HepG2 (cell line): ENCODE data around the gene SNRPD2. TPM values are rescaled to one million over a fixed set of nuclear protein-coding genes. Genes with fewer than 3 reads are reported as not detected.

Experiments used
- CBX2 ChIP-seq, 2 experiments: fragments of 200-600 bp in 1 of 2; sonication (generic); formaldehyde crosslinking in 1 of 2; IDR thresholded peaks; 2 replicates each; pipeline versions ENCODE4 v1.7.0 to v1.8.1; 2018 to 2022; ENCODE audit warnings: low read depth in 2 of 2, low read length in 1 of 2, mild to moderate bottlenecking in 1 of 2, missing genetic modification reagents in 1 of 2
- ERF ChIP-seq: IDR thresholded peaks from 2 replicates; pipeline ENCODE4 v1.6.1; 2018; ENCODE audit warnings: missing biosample characterization, missing genetic modification reagents
- GABPB1 ChIP-seq: IDR thresholded peaks from 2 replicates; pipeline ENCODE4 v1.6.1; 2016; ENCODE audit warnings: mild to moderate bottlenecking, missing genetic modification reagents, moderate library complexity, missing compliant biosample characterization
- GFI1 ChIP-seq: sonication (generic); formaldehyde crosslinking; IDR thresholded peaks from 2 replicates; pipeline ENCODE4 v1.5.0; 2020; ENCODE audit warnings: missing genetic modification reagents, mild to moderate bottlenecking, borderline replicate concordance
- HDAC1 ChIP-seq: sonication (generic); formaldehyde crosslinking; IDR thresholded peaks from 2 replicates; pipeline ENCODE4 v1.5.1; 2020; ENCODE audit warnings: mild to moderate bottlenecking, missing genetic modification reagents
- HINFP ChIP-seq: sonication (generic); formaldehyde crosslinking; IDR thresholded peaks from 2 replicates; pipeline ENCODE4 v1.4.0; 2020; ENCODE audit warnings: low read depth, mild to moderate bottlenecking, missing genetic modification reagents
- HMGA1 ChIP-seq: sonication (generic); formaldehyde crosslinking; conservative IDR thresholded peaks from 2 replicates; pipeline ENCODE4 v1.4.0; 2020; ENCODE audit warnings: missing genetic modification reagents
- IKZF4 ChIP-seq: sonication (generic); formaldehyde crosslinking; IDR thresholded peaks from 2 replicates; pipeline ENCODE4 v1.5.1; 2020; ENCODE audit warnings: borderline replicate concordance, mild to moderate bottlenecking, low read depth, missing genetic modification reagents; ENCODE audit errors: not compliant biosample characterization
- KLF13 ChIP-seq: sonication (generic); formaldehyde crosslinking; IDR thresholded peaks from 2 replicates; pipeline ENCODE4 v1.4.0; 2020; ENCODE audit warnings: mild to moderate bottlenecking, missing genetic modification reagents
- KMT2A ChIP-seq: sonication (generic); formaldehyde crosslinking; IDR thresholded peaks from 2 replicates; pipeline ENCODE4 v1.4.0; 2020; ENCODE audit warnings: missing genetic modification reagents
- MYC ChIP-seq: sonication (generic); formaldehyde crosslinking; IDR thresholded peaks from 2 replicates; pipeline ENCODE4 v1.9.0; 2021; ENCODE audit warnings: missing genetic modification reagents, borderline replicate concordance
- PBX3 ChIP-seq: sonication (generic); formaldehyde crosslinking; IDR thresholded peaks from 2 replicates; pipeline ENCODE4 v1.8.1; 2023; ENCODE audit warnings: missing genetic modification reagents, inconsistent platforms, borderline replicate concordance
- SIX1 ChIP-seq: sonication (generic); formaldehyde crosslinking; IDR thresholded peaks from 2 replicates; pipeline ENCODE4 v1.4.0; 2020; ENCODE audit warnings: missing genetic modification reagents, borderline replicate concordance
- SOX5 ChIP-seq: IDR thresholded peaks from 2 replicates; pipeline ENCODE4 v1.6.1; 2016; ENCODE audit warnings: borderline replicate concordance
- ZBTB3 ChIP-seq: sonication (generic); formaldehyde crosslinking; IDR thresholded peaks from 2 replicates; pipeline ENCODE4 v1.4.0; 2020; ENCODE audit warnings: low read depth, mild to moderate bottlenecking, moderate library complexity, missing genetic modification reagents, borderline replicate concordance
- ZFP62 ChIP-seq: sonication (generic); formaldehyde crosslinking; IDR thresholded peaks from 2 replicates; pipeline ENCODE4 v1.4.0; 2020; ENCODE audit warnings: missing genetic modification reagents
- ZFP90 ChIP-seq: sonication (generic); formaldehyde crosslinking; IDR thresholded peaks from 2 replicates; pipeline ENCODE4 v1.8.0; 2022; ENCODE audit warnings: missing genetic modification reagents, mild to moderate bottlenecking, inconsistent platforms, borderline replicate concordance
- ZNF10 ChIP-seq: sonication (generic); formaldehyde crosslinking; IDR thresholded peaks from 2 replicates; pipeline ENCODE4 v1.4.0; 2020; ENCODE audit warnings: mild to moderate bottlenecking, low read depth, missing genetic modification reagents, borderline replicate concordance
- ZNF20 ChIP-seq: sonication (generic); formaldehyde crosslinking; IDR thresholded peaks from 2 replicates; pipeline ENCODE4 v1.4.0; 2020; ENCODE audit warnings: mild to moderate bottlenecking, moderate library complexity, missing genetic modification reagents
- ZNF263 ChIP-seq: sonication (generic); formaldehyde crosslinking; IDR thresholded peaks from 2 replicates; pipeline ENCODE4 v1.4.0; 2020; ENCODE audit warnings: missing genetic modification reagents
- ZNF274 ChIP-seq: sonication (generic); formaldehyde crosslinking; IDR thresholded peaks from 2 replicates; pipeline ENCODE4 v1.5.1; 2020; ENCODE audit warnings: mild to moderate bottlenecking, missing genetic modification reagents
- ZNF446 ChIP-seq: sonication (generic); formaldehyde crosslinking; IDR thresholded peaks from 2 replicates; pipeline ENCODE4 v1.5.0; 2020; ENCODE audit warnings: mild to moderate bottlenecking, missing genetic modification reagents
- ZNF460 ChIP-seq: sonication (generic); formaldehyde crosslinking; IDR thresholded peaks from 2 replicates; pipeline ENCODE4 v1.5.1; 2020; ENCODE audit warnings: missing genetic modification reagents, mild to moderate bottlenecking, borderline replicate concordance
- polyA plus RNA-seq, 8 experiments: library from polyadenylated mRNA; depleted of rRNA in 3 of 8; stranded (reverse) in 7 of 8; unstranded in 1 of 8; fragments of >200 nt; fragmentation: Illumina TruSeq in 4 of 8; extraction: Trizol in 4 of 8; gene quantifications; 2 replicates each; pipeline versions ENCODE4 v1.2.1 to v1.2.3, GENCODE V29; 2011 to 2016; ENCODE audit warnings: low read depth in 4 of 8, missing spikeins in 1 of 8, mixed read lengths in 1 of 8; ENCODE audit not compliant: insufficient read depth in 1 of 8
- total RNA-seq, 5 experiments: library from RNA; depleted of rRNA; stranded (reverse); fragments of >200 nt; fragmentation: Illumina TruSeq; extraction: Trizol; gene quantifications; 2 replicates each; pipeline ENCODE4 v1.2.3, GENCODE V29; 2016; ENCODE audit warnings: low read depth in 1 of 5
- TF ChIP-seq, protein P1 (sequence below): IDR thresholded peaks from 2 replicates; pipeline ENCODE4 v1.6.1; 2016; ENCODE audit warnings: mild to moderate bottlenecking, missing biosample characterization, missing genetic modification reagents
- TF ChIP-seq, protein P2 (sequence below): sonication (generic); formaldehyde crosslinking; conservative IDR thresholded peaks from 2 replicates; pipeline ENCODE4 v1.8.0; 2022; ENCODE audit warnings: mild to moderate bottlenecking, moderate library complexity, missing genetic modification reagents

The SNRPD2 gene
- total and polyA plus RNA-seq, 2 of the 13 experiments (the other 11 are each of a cell fraction or from before 2014, with no cell fraction given): 299 to 485 TPM

DNA sequence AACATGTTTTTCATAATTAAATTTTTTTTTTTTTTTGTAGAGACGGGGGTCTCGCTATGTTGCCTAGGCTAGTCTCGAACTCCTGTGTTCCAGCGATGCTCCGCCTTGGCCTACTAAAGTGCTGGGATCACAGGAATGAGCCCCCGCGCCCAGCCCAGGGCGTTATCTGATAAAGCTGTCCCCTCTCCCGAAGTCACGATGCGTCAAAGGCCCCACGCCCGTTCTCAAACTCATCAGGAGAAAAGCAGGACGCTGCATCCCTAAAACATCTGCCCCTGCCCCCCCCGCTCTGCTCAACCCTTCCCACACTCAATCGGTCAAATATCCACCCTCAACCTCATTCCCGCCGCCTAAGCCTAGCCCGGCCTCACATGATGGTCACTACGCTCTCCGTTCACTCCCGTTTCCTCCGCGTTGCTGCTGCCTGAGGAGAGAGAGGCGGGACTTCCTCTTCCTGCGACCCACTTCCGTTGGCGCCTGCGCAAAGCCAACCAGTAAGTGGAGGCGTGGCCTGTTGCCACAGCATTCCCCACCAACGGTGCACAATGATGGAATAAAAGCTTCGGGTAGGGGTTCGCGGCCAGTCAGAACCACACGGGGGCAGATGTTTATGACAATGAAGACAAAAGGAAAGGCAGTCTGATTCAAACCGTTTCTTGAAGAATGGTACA is at the start of gene SNRPD2 (continued):
- TF ChIP-seq HINFP (CRISPR knock-in tag): 0 out of 2 replicates have a peak, but pooled peaks have one; percentile 29
- no peak for TF ChIP-seq SIX1 (CRISPR knock-in tag)
- TF ChIP-seq KLF13 (CRISPR knock-in tag): no peak
- TF ChIP-seq ZNF446 (CRISPR knock-in tag): peak; percentile 16; the same call in 1 of the 2 replicates
- TF ChIP-seq ZFP62: no peak
- 0 out of 2 replicates have a peak, but pooled peaks have one; percentile 31 for TF ChIP-seq ZBTB3 (CRISPR knock-in tag)
- TF ChIP-seq CBX2 (IDR thresholded peaks at IDR 0.05; ENCODE audit: low read depth, low read length): no peak
- TF ChIP-seq CBX2 (CRISPR knock-in tag; IDR thresholded peaks at IDR 0.05; ENCODE audit: low read depth): 0 out of 2 replicates have a peak, but pooled peaks have one; percentile 67
- TF ChIP-seq, protein P1, sequence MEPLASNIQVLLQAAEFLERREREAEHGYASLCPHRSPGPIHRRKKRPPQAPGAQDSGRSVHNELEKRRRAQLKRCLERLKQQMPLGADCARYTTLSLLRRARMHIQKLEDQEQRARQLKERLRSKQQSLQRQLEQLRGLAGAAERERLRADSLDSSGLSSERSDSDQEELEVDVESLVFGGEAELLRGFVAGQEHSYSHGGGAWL: no peak
- TF ChIP-seq ERF: 0 out of 2 replicates have a peak, but pooled peaks have one; percentile 18
- TF ChIP-seq HDAC1 (CRISPR knock-in tag): peak; percentile 93
- TF ChIP-seq KMT2A (CRISPR knock-in tag): peak; percentile 59; the same call in 1 of the 2 replicates
- no peak for TF ChIP-seq ZFP90 (CRISPR knock-in tag)
- no peak for TF ChIP-seq ZNF10 (CRISPR knock-in tag)
- no peak for TF ChIP-seq ZNF263 (CRISPR knock-in tag)
- TF ChIP-seq PBX3 (CRISPR knock-in tag): no peak
- 0 out of 2 replicates have a peak, but pooled peaks have one; percentile 50 for TF ChIP-seq GFI1
- no peak for TF ChIP-seq ZNF460
- TF ChIP-seq HMGA1 (CRISPR knock-in tag): no peak
- peak; percentile 20 for TF ChIP-seq SOX5 (CRISPR knock-in tag)
- TF ChIP-seq IKZF4 (CRISPR knock-in tag): peak; percentile 54
- TF ChIP-seq, protein P2, sequence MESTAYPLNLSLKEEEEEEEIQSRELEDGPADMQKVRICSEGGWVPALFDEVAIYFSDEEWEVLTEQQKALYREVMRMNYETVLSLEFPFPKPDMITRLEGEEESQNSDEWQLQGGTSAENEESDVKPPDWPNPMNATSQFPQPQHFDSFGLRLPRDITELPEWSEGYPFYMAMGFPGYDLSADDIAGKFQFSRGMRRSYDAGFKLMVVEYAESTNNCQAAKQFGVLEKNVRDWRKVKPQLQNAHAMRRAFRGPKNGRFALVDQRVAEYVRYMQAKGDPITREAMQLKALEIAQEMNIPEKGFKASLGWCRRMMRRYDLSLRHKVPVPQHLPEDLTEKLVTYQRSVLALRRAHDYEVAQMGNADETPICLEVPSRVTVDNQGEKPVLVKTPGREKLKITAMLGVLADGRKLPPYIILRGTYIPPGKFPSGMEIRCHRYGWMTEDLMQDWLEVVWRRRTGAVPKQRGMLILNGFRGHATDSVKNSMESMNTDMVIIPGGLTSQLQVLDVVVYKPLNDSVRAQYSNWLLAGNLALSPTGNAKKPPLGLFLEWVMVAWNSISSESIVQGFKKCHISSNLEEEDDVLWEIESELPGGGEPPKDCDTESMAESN (CRISPR knock-in tag): no peak
- peak; percentile 66; the same call in 1 of the 2 replicates for TF ChIP-seq MYC (CRISPR knock-in tag)
- TF ChIP-seq ZNF20 (CRISPR knock-in tag): no peak
- peak; percentile 95 for TF ChIP-seq GABPB1 (CRISPR knock-in tag)
- peak; percentile 70; the same call in 1 of the 2 replicates for TF ChIP-seq ZNF274 (CRISPR knock-in tag)
